ENCODE results near the gene RFX2.

DNA sequence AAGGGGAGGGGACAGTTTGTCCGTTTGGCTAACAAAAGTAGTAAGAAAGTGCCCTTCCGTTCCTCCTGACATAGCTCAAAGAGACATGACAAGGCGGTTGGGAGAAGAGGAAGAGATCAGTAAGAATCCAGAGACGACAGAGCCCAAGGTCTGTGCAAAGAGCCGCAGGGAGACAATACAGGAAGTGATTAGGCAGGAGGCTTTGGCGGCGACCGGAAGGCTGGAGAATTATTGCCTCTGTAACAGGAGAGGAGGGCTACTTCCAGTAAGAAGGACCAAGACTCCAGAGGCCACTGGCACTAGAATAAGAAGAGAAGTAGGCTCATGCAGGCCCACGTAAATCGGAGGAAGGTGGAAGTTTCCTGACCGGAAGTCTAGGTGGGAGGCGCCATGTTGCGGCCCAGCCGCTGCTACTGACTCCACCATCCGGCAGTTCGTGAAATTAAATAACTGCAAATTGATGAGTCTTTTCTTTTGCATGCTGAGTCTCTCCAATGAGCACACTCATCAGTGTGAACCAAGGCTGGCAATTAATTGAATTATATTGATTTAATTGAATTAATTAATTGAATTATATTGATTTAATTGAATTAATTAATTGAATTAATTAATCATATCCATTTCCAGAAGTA, 9.9 kb downstream of the RFX2 start:
- no peak for TF ChIP-seq POLR2A (IDR thresholded peaks at IDR 0.05)
- TF ChIP-seq, protein P1, sequence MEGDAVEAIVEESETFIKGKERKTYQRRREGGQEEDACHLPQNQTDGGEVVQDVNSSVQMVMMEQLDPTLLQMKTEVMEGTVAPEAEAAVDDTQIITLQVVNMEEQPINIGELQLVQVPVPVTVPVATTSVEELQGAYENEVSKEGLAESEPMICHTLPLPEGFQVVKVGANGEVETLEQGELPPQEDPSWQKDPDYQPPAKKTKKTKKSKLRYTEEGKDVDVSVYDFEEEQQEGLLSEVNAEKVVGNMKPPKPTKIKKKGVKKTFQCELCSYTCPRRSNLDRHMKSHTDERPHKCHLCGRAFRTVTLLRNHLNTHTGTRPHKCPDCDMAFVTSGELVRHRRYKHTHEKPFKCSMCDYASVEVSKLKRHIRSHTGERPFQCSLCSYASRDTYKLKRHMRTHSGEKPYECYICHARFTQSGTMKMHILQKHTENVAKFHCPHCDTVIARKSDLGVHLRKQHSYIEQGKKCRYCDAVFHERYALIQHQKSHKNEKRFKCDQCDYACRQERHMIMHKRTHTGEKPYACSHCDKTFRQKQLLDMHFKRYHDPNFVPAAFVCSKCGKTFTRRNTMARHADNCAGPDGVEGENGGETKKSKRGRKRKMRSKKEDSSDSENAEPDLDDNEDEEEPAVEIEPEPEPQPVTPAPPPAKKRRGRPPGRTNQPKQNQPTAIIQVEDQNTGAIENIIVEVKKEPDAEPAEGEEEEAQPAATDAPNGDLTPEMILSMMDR (IDR thresholded peaks at IDR 0.05) = no peak

Data from breast epithelium (tissue), 3 donors.